HCT116 (cell line): ENCODE results near the gene GNAS-AS1. TPM values are rescaled to one million over a fixed set of nuclear protein-coding genes. Genes with fewer than 3 reads are reported as not detected.

Source experiments
- ATAC-seq: fragments of 200-7000 bp; cut with Tn5 transposase; 2 replicates; pipeline ENCODE4 v1.9.1; 2020; ENCODE audit warnings: mild to moderate bottlenecking, moderate library complexity
- BruUV-seq: library from RNA; stranded (reverse); fragments of 400-500 nt; replicated peaks from 2 replicates; lab custom pipeline; 2021; lab: Mats Ljungman, UMichigan
- CTCF ChIA-PET: fragments of 300-600 bp; sonication (Branson Sonifier 250); formaldehyde crosslinking; loops from one replicate; lab custom pipeline; 2021; ENCODE audit warnings: antibody characterized with exemption; lab: Charles Lee
- POLR2A ChIA-PET: fragments of 300-600, 350-600 bp; sonication (Branson Sonifier 250); formaldehyde crosslinking; loops from one replicate; lab custom pipeline; 2021; ENCODE audit warnings: antibody characterized with exemption; lab: Charles Lee
- RAD21 ChIA-PET, 2 experiments: fragments of 300-600 bp; sonication (Branson Sonifier 250); formaldehyde crosslinking; loops; one replicate each; lab custom pipeline; 2023; ENCODE audit warnings: low total read pairs in 2 of 2; ENCODE audit not compliant: uncharacterized antibody in 2 of 2, unreplicated experiment in 2 of 2, low non-redundant PET in 1 of 2; lab: Charles Lee
- DNase-seq: peaks from one replicate; pipeline ENCODE4 v3.0.0-alpha.2; 2010; ENCODE audit warnings: low read depth, low spot score
- H2AFZ ChIP-seq: fragments of 200-600 bp; shearing (Covaris generic), sonication (generic); 2 replicates; pipeline ENCODE4 v1.6.1; 2017; ENCODE audit warnings: low read depth, mixed run types, mixed read lengths, antibody characterized with exemption, low read length; ENCODE audit not compliant: poor library complexity, severe bottlenecking
- H3K27ac ChIP-seq: 2 replicates; pipeline ENCODE4 v1.5.1; 2012; ENCODE audit warnings: low read depth, low read length
- H3K27me3 ChIP-seq: fragments of 200-600 bp; sonication (generic); 2 replicates; pipeline ENCODE4 v1.6.1; 2016; ENCODE audit warnings: mixed run types, low read length, mixed read lengths; ENCODE audit not compliant: insufficient read depth
- H3K36me3 ChIP-seq, 2 experiments: fragments of 200-500 bp in 1 of 2; fragments of 200-600 bp in 1 of 2; sonication (Bioruptor generic) in 1 of 2; sonication (generic) in 1 of 2; 2 replicates each; pipeline versions ENCODE4 v1.5.1 to v1.6.1; 2014 to 2016; ENCODE audit warnings: low read length in 2 of 2, inconsistent platforms in 1 of 2, mixed read lengths in 1 of 2, mixed run types in 1 of 2; ENCODE audit not compliant: insufficient read depth in 2 of 2, control insufficient read depth in 1 of 2
- H3K4me1 ChIP-seq, 2 experiments: fragments of 200-600 bp in 1 of 2; sonication (generic) in 1 of 2; 2 replicates each; pipeline versions ENCODE4 v1.5.1 to v1.6.1; 2012 to 2017; ENCODE audit warnings: low read length in 2 of 2, inconsistent platforms in 1 of 2, mild to moderate bottlenecking in 1 of 2, mixed read lengths in 1 of 2, mixed run types in 1 of 2, moderate library complexity in 1 of 2; ENCODE audit not compliant: insufficient read depth in 2 of 2, control insufficient read depth in 1 of 2
- H3K4me2 ChIP-seq: fragments of 200-600 bp; sonication (generic); 2 replicates; pipeline ENCODE4 v1.6.1; 2017; ENCODE audit warnings: mixed run types, low read length, mixed read lengths
- H3K4me3 ChIP-seq, 2 experiments: fragments of 200-600 bp in 1 of 2; sonication (generic) in 1 of 2; replicated peaks in 1 of 2; 2 replicates each; pipeline ENCODE4 v1.5.1; 2011 to 2016; ENCODE audit warnings: low read length in 2 of 2, control low read depth in 1 of 2, low read depth in 1 of 2, mild to moderate bottlenecking in 1 of 2, mixed read lengths in 1 of 2, mixed run types in 1 of 2
- H3K79me2 ChIP-seq: fragments of 200-600 bp; sonication (generic); 2 replicates; pipeline ENCODE4 v1.6.1; 2017; ENCODE audit warnings: mild to moderate bottlenecking, mixed run types, low read length, moderate library complexity, mixed read lengths; ENCODE audit not compliant: insufficient read depth
- H3K9ac ChIP-seq: fragments of 200-600 bp; sonication (generic); 2 replicates; pipeline ENCODE4 v1.6.1; 2016; ENCODE audit warnings: low read length, mixed read lengths
- H3K9me2 ChIP-seq: fragments of 200-600 bp; sonication (generic), shearing (Covaris generic); 2 replicates; pipeline ENCODE4 v1.6.1; 2017; ENCODE audit warnings: mixed run types, mild to moderate bottlenecking, moderate library complexity; ENCODE audit not compliant: insufficient read depth
- H3K9me3 ChIP-seq, 2 experiments: fragments of 200-500 bp in 1 of 2; fragments of 200-600 bp in 1 of 2; sonication (Bioruptor generic) in 1 of 2; sonication (generic) in 1 of 2; 2 replicates each; pipeline ENCODE4 v1.6.1; 2014 to 2017; ENCODE audit warnings: low read length in 2 of 2, mixed read lengths in 2 of 2, inconsistent platforms in 1 of 2, low read depth in 1 of 2, mild to moderate bottlenecking in 1 of 2, mixed run types in 1 of 2, moderate library complexity in 1 of 2; ENCODE audit not compliant: control insufficient read depth in 1 of 2, insufficient read depth in 1 of 2
- H4K20me1 ChIP-seq: fragments of 200-600 bp; sonication (generic), shearing (Covaris generic); 2 replicates; pipeline ENCODE4 v1.6.1; 2017; ENCODE audit warnings: mixed run types, mild to moderate bottlenecking, moderate library complexity; ENCODE audit not compliant: insufficient read depth
- ATF3 ChIP-seq: IDR thresholded peaks from 2 replicates; pipeline ENCODE4 v1.6.1; 2012
- EGR1 ChIP-seq: IDR thresholded peaks from 2 replicates; pipeline ENCODE4 v1.6.1; 2012; ENCODE audit warnings: low read depth
- FOSL1 ChIP-seq: IDR thresholded peaks from 2 replicates; pipeline ENCODE4 v1.6.1; 2012; ENCODE audit warnings: low read depth
- JUND ChIP-seq: IDR thresholded peaks from 2 replicates; pipeline ENCODE4 v1.6.1; 2012
- POLR2AphosphoS5 ChIP-seq: IDR thresholded peaks from 2 replicates; pipeline ENCODE4 v1.6.1; 2011; ENCODE audit warnings: mild to moderate bottlenecking, low read depth, low read length, moderate library complexity
- RAD21 ChIP-seq: IDR thresholded peaks from 2 replicates; pipeline ENCODE4 v1.6.1; 2012; ENCODE audit warnings: low read depth, mild to moderate bottlenecking
- TCF7L2 ChIP-seq: IDR thresholded peaks from 2 replicates; pipeline ENCODE4 v1.7.0; 2011; ENCODE audit warnings: borderline replicate concordance, inconsistent platforms; ENCODE audit not compliant: insufficient read depth, insufficient read length; ENCODE audit errors: extremely low read depth
- ZFX ChIP-seq: fragments of 450-650 bp; IDR thresholded peaks from 2 replicates; pipeline ENCODE4 v1.6.1; 2017
- intact Hi-C: fragments of 100-400 bp; cut with micrococcal nuclease; formaldehyde crosslinking; loops from 2 replicates; pipeline ENCODE4 v1.10.0; 2022
- total RNA-seq: library from RNA; stranded (reverse); gene quantifications from one replicate; pipeline ENCODE4 v1.2.1, GENCODE V29; 2021; ENCODE audit not compliant: unreplicated experiment
- TF ChIP-seq, protein P1 (sequence below), 3 experiments: fragments of 200-600 bp in 1 of 3; sonication (generic) in 1 of 3; IDR thresholded peaks in 2 of 3; conservative IDR thresholded peaks in 1 of 3; 2 replicates each; pipeline ENCODE4 v1.5.1; 2012 to 2017; ENCODE audit warnings: low read depth in 2 of 3, low read length in 2 of 3, antibody characterized with exemption in 1 of 3, borderline replicate concordance in 1 of 3, control low read depth in 1 of 3, mild to moderate bottlenecking in 1 of 3, mixed read lengths in 1 of 3, mixed run types in 1 of 3, moderate library complexity in 1 of 3; ENCODE audit not compliant: insufficient read depth in 1 of 3

Gene GNAS-AS1
- total RNA-seq, 1 experiment from 2014 or later: not detected

GRCh38 chr20:58888521-58889333 is 38.0 kb upstream of the GNAS-AS1 start (continued):
- no peak for TF ChIP-seq RAD21
- no peak for TF ChIP-seq ATF3
- TF ChIP-seq EGR1: no peak

DNA sequence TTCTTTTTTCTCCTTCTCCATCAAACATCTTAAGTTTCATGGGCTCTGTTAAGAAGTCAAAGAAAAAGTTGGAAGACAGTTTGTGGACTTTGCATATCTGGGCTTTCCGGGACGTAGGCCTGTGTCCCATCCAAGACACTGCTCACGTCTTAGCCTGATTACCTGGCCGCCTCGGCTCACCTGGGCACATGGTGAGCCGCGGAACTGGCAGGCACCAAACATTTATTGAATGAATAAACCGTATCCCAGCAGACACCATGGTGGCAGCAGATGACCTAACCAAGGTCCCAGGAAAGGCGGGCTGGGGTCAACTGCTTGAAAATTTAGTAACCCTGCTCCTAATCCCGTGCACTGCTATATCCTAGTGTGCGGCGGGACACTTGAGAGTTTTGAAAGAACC is 37.4 kb upstream of the GNAS-AS1 start:
- TF ChIP-seq ATF3: no peak
- TF ChIP-seq POLR2AphosphoS5: no peak
- TF ChIP-seq, protein P1, sequence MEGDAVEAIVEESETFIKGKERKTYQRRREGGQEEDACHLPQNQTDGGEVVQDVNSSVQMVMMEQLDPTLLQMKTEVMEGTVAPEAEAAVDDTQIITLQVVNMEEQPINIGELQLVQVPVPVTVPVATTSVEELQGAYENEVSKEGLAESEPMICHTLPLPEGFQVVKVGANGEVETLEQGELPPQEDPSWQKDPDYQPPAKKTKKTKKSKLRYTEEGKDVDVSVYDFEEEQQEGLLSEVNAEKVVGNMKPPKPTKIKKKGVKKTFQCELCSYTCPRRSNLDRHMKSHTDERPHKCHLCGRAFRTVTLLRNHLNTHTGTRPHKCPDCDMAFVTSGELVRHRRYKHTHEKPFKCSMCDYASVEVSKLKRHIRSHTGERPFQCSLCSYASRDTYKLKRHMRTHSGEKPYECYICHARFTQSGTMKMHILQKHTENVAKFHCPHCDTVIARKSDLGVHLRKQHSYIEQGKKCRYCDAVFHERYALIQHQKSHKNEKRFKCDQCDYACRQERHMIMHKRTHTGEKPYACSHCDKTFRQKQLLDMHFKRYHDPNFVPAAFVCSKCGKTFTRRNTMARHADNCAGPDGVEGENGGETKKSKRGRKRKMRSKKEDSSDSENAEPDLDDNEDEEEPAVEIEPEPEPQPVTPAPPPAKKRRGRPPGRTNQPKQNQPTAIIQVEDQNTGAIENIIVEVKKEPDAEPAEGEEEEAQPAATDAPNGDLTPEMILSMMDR (IDR thresholded peaks at IDR 0.05 in 2 of 3, conservative IDR thresholded peaks at IDR 0.05 in 1 of 3; ENCODE audit: borderline replicate concordance in 1 of 3, insufficient read depth in 1 of 3, low read depth in 2 of 3, low read length in 2 of 3): no peak
- TF ChIP-seq TCF7L2: no peak
- no peak for TF ChIP-seq RAD21
- no peak for TF ChIP-seq FOSL1
- TF ChIP-seq JUND: no peak
- peak; percentile 22; the same call in 1 of the 2 replicates for TF ChIP-seq ZFX
- TF ChIP-seq, all 23 proteins: peak for 1
- ATAC-seq (no peak), DNase-seq (no peak)
- ChIA-PET RAD21 (no interaction called here), CTCF (no interaction called here), POLR2A (no interaction called here)
- no peaks in the 10 kb centered on the region for H4K20me1 ChIP-seq
- H3K36me3 ChIP-seq: no peaks in the 10 kb centered on the region
- intact Hi-C loops: loop anchor here (10.0 kb wide), 1 partner anchor 233 kb away; the partner anchor contains the start of gene STX16
- BruUV-seq: TSS peak; percentile 58
- H3K9me2 ChIP-seq: no peaks in the 10 kb centered on the region
- H3K4me2 ChIP-seq: peak overlapping the region; percentile 80
- peak overlapping the region; percentile 85 for H3K27ac ChIP-seq
- peak overlapping the region; percentile 79 for H3K9ac ChIP-seq
- peak overlapping the region; percentile 71 for H3K4me3 ChIP-seq
- H3K4me1 ChIP-seq: peaks cover 0 to 15% of the 10 kb centered on the region in 2 experiments; a peak in 3 of 4 replicates
- H3K9me3 ChIP-seq: no peaks in the 10 kb centered on the region
- H3K27me3 ChIP-seq: no peaks in the 10 kb centered on the region
- H2AFZ ChIP-seq: no peak overlapping the region
- H3K79me2 ChIP-seq: peaks cover 25% of the 10 kb centered on the region
